Glomerular visceral epithelial cell (primary cell): ENCODE measurements around the gene GALR2.

ENCODE experiments used
- DNase-seq: peaks from one replicate; pipeline ENCODE4 v3.0.0-alpha.2; 2016; ENCODE audit errors: extremely low spot score

Gene GALR2

GRCh38 chr17:76124582-76125390 is 50.2 kb downstream of the GALR2 start:
- no peak for DNase-seq

GRCh38 chr17:76125391-76125675 is 50.8 kb downstream of the GALR2 start:
- DNase-seq: no peak

GRCh38 chr17:76125922-76126321 is 51.3 kb downstream of the GALR2 start:
- DNase-seq: no peak
